GM23248 (cell line): ENCODE data around the gene PRR18.

Experiments
- EZH2 ChIP-seq: fragments of 200-600 bp; sonication (generic); IDR thresholded peaks from 2 replicates; pipeline ENCODE4 v1.6.1; 2018; ENCODE audit warnings: antibody characterized with exemption, mild to moderate bottlenecking; ENCODE audit not compliant: insufficient read depth, poor library complexity, severe bottlenecking
- EZH2phosphoT487 ChIP-seq: fragments of 200-600 bp; sonication (generic); IDR thresholded peaks from 2 replicates; pipeline ENCODE4 v1.6.1; 2018; ENCODE audit warnings: antibody characterized with exemption, moderate library complexity, mild to moderate bottlenecking, low read depth; ENCODE audit not compliant: insufficient read depth

DNA sequence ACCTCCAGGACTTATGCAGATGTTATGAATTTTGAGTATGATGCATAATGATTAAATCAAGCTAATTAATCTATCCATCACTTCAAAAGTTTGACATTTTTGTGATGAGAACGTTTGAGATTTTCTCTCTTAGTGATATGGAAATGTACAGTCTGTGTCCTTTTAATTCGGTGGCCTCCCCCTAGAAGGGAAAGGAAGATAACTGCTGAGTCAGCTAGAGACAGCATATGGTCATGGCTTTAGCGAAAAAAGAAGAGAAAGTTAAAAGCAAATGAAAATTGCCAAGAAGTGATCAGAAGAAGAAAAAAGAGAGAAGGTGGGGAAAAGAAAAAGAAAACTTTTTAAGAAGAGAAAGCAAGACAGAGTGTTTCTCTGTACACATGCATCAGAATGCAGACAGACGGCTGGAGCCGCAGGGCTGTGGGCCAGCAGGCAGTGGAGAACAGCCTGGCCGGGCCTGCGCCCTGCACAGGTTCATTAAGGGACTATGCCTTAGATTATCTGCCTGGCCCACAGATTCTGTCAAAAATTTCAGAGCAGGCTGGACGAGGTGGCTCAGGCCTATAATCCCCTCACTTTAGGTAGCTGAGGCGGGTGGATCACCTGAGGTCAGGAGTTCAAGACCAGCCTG is 7.7 kb downstream of the PRR18 start:
- TF ChIP-seq EZH2 (no peak), EZH2phosphoT487 (no peak)
